Stimulated activated CD8-positive, alpha-beta memory T cell treated with anti-CD3 and anti-CD28 coated beads, Interleukin-12 subunit alpha, Interleukin-12 subunit beta, amount 100 ng/mL, for 24 hours (primary cell): Measurements from ENCODE around the gene IQCK.

Experiments used
- DNase-seq: peaks from one replicate; pipeline ENCODE4 v3.0.0-alpha.2; 2020; ENCODE audit errors: extremely low read depth

IQCK gene

DNA sequence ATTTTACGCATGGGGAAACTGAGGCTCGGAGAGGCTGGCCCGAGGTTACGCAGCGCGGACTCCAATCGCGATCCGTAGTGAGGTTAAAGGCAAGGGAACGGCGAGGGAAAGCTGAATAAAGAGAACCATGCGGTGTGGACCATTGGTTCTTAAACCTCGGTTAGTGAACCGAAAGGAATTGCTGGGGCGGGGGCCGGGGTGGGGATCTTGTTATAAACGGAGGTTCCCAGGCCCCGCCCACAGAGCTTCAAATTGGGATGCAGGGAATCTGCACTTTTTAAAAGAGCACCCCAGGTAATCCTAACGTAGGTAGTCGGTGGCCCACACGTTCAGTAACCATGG is 524 bp downstream of the IQCK start:
- no peak for DNase-seq

DNA sequence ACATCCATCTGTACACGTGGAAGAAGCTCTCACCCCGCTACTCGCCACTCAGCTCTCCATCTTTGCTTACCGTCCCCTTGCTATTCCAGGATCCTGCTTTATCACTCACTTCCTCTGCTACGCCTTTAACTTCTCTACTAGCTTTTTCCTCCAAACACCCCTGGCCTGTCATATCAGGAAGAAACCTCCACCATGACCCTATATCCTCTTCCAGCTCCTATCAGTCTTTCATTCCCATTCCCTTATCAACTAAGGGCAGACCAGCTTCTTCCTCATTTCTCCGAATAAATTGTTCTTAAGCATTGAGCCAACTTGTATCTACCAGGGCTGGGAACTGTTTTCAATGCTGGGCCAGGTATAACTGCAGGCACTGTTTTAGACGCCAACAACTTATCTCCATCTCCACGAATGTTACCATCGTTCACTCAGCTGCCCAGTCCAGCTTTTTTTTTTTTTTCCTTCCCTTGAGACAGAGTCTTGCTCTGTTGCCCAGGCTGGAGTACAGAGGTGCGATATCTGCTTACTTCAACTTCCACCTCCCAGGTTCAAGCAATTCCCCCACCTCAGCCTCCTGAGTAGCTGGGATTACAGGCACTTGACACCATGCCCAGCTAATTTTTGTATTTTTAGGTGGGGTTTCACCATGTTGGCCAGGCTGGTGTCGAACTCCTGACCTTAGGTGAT is 4.3 kb downstream of the IQCK start:
- DNase-seq: no peak

DNA sequence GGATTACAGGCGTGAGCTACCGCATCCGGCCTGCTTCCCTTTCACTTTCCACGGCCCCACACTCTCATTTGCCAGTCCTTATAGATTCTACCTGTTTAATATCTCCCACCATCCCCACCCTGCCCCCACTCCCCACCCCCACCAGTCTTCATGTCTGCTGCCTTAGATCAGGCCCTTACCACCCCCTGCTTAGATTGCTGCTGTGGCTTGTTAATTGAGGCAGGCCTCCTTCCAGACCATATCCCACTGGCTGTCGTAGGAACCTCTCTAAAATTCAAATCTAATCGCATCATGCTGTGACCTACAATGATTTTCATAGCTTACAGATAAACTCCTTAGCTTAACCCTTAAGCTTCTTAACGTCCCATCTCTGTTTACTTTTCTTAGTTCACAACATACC is 4.9 kb downstream of the IQCK start:
- no peak for DNase-seq

DNA sequence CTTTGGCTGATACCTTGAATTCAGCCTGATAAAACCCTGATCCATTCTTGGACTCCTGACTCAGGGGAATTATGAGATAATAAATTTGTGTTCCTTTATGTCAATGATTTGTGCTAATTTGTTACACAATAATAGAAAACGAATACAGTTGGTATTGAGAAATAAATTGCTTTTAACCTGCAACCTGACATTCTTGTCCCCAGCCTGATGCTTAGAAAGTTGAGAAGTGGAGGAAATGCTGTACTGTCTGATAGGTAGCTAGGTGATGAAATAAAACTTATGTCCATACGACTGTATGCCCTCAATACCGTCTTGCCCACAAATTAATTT is 10.5 kb downstream of the IQCK start:
- DNase-seq: no peak

GRCh38 chr16:19733551-19733950 is 15.5 kb downstream of the IQCK start:
- DNase-seq: no peak

- DNase-seq: no peak
Measured at GRCh38 chr16:19735074-19735867, 17.2 kb downstream of the IQCK start.

DNA sequence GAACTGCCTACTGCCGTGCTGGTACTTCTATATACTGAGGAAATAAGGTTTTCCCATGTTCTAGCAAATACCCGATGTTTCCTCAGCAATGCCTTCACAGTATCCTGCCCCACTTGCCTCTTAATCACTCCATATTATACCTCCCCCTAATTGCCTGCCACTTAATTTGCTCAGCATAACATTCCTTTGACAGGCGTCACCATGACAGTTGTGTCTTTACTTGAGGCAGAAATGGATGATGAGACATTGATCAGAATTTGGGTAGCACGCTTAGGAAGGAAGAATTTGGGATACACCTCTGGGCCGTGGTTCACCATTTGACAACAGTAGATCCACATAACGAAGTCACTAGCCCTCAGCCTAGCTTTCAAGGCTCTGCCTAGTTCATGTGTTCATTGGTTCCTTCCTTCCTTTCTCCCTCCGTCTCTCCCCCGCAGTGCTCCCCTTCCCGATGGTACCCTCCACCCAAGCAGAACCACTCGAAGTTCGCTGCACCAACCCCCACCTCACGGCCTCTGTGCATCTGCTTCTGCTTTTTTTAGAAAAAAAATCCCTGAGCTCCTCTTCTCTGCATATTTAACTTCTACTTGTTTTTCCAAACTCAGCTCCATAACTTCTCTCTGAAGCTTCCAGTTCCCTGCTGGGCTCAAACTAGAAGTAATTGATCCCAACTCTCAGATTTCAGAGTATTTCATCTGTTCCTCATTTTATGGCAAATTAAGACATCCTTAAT is 19.4 kb downstream of the IQCK start:
- DNase-seq: no peak

GRCh38 chr16:19741354-19741753 is 23.3 kb downstream of the IQCK start:
- no peak for DNase-seq

DNA sequence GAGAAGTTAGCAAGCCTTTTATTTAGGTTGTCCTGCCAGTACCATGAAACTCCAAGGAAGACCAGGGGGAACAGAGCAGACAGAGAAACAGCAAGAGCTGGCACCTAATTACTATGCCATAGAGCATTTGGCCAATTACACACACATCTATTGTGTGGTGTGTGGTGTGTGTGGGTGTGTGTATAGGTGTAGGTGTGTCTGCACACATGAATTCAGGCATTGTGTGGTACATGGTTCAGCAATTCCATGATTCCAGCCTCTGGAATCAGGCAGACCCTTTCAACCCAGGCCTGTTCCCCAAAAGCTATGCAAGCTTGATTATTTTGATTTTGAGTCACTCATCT is 25.7 kb downstream of the IQCK start:
- DNase-seq: no peak

GRCh38 chr16:19744670-19745069 is 26.6 kb downstream of the IQCK start:
- no peak for DNase-seq

DNA sequence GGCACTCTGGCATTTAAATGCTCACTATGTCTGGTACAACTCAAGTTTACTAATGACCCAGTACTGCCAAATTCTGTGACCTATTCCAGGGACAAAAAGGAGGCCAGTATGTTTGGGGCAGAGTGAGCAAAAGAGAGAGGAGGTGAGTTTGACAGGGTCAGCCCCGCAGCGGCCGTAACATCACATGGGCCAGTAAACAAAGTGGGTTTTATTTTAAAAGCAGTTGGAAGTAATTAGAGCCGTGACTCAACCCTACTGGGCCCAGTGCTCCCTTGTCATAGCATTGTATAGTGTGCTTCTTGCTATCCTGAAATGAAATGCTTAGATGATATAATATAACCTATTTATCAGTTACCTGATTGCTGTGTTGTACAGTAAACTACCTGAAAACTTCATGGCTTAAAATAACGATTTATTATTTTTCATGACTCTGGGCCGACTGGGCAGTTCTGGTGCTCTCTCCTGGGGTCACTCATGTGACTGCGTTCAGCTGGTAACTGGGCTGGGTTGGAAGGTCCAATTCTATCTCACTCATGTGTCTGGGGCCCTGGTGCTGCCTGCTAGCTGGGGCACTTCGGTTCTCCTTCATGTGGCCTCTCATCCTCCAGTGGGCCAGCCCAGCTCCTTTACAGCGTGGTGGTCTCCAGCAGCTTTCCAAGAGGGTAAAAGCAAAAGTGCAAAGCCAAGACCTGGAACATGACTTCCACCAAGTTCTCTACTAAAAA is 27.4 kb downstream of the IQCK start:
- no peak for DNase-seq

- no peak for DNase-seq
Measured at GRCh38 chr16:19746561-19746960, 28.5 kb downstream of the IQCK start.

GRCh38 chr16:19748389-19749168 is 30.5 kb downstream of the IQCK start:
- no peak for DNase-seq

GRCh38 chr16:19749571-19750080 is 31.6 kb downstream of the IQCK start:
- no peak for DNase-seq

DNA sequence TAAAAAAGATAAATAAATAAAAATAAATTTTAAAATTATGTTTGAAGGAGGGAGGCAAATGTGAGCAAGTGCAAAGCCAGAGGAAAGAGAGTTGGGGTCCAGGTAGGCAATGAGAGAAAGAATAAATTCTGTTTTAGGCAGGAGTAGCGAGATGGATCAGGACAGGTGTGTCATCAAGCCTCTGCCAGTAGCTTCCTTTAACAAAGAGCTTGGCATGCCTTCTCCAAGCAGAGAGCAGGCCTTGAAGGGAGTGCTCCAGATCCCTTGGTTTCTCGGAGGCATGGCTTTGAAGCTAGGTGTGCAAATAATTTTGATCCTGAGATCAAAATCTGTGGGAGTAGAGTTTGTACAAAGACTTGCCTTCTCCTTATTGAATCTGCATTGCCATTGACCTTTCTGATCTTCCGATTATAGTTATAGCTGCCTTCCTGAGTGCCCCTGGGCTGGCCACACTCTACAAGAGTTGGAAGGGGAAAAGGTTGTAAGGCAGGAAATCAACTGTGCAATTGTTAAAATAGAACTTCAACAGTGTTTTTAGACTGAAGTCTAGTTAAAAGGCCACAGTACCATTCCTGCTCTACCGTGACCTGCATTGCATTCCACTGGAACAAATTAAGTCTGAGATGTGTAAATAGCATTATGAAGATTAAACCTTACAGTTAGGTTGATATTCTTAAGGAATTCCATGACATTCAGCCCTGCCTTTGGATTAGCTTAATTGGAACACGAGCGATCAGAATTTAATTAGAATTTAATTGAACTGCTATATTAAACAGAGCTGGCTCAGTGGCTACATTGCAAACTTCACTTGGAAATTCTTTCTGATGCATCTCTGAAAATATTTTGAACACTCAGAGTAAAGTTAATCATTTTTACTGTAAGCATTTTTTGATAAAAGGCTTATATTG is 33.7 kb downstream of the IQCK start:
- DNase-seq: no peak

DNA sequence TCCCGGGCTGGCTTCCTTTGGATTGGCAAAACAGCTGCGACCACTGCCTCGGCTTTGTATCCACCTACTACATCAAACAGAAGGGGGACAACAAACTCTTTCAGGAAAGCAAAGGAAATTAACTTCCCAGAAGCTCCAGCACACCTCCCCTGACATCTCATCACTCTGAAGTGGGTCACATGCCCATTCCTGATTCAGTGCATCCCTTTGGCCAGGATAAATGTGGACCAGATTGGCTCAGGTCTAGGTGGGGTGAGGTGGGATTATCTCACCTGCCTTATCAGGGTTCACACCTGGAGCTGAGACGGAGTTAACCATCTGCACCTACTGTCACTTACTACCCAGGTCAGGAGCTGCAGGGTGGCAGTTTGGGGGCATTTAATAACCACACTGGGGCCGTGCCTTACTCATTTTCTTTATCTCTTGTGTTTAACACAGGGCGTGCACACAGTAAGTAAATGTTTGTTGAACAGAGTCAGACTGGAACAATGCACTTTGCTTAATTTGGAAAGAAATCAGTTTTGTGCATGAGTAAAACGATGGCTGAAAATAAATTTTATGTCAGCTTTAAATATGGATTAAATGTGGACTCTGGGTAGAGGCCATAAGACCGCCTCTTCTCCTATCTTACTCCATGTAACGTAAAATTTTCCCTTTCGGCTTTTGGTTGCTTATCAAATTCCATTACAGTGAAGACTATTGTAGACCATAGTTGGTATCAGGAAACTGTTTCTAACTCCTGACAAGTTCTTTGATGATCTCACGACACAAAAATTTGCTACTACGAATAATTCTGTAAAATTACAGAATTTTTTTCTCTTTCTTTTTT is 36.0 kb downstream of the IQCK start:
- no peak for DNase-seq

GRCh38 chr16:19754644-19755036 is 36.6 kb downstream of the IQCK start:
- no peak for DNase-seq

- no peak for DNase-seq
Measured at GRCh38 chr16:19755268-19755667, 37.2 kb downstream of the IQCK start.

GRCh38 chr16:19757026-19757425 is 39.0 kb downstream of the IQCK start:
- DNase-seq: no peak
